Smooth muscle cell (in vitro differentiated cells): ENCODE data around the gene HPN. TPM values are rescaled to one million over a fixed set of nuclear protein-coding genes. Genes with fewer than 3 reads are reported as not detected.

Source experiments
- DNase-seq: peaks from one replicate; lab custom pipeline; 2025; ENCODE audit not compliant: unreplicated experiment; lab: John Stamatoyannopoulos, UW
- H2AFZ ChIP-seq: fragments of 200-600 bp; sonication (generic); 2 replicates; pipeline ENCODE4 v1.6.0; 2016; ENCODE audit warnings: antibody characterized with exemption, low read depth, mild to moderate bottlenecking
- H3F3A ChIP-seq: fragments of 200-600 bp; sonication (generic); 2 replicates; pipeline ENCODE4 v1.6.0; 2017; ENCODE audit warnings: antibody characterized with exemption, low read depth
- H3K27ac ChIP-seq: fragments of 200-600 bp; sonication (generic); 2 replicates; pipeline ENCODE4 v1.5.1; 2016; ENCODE audit warnings: low read depth, mild to moderate bottlenecking
- H3K27me3 ChIP-seq: fragments of 200-600 bp; sonication (generic); 2 replicates; pipeline ENCODE4 v1.6.1; 2016; ENCODE audit warnings: low read depth, mild to moderate bottlenecking
- H3K36me3 ChIP-seq: fragments of 200-600 bp; sonication (generic); 2 replicates; pipeline ENCODE4 v1.5.1; 2016; ENCODE audit warnings: low read depth
- H3K4me1 ChIP-seq: fragments of 200-600 bp; sonication (generic); 2 replicates; pipeline ENCODE4 v1.5.1; 2016; ENCODE audit warnings: low read depth
- H3K4me2 ChIP-seq: fragments of 200-600 bp; sonication (generic); 2 replicates; pipeline ENCODE4 v1.6.0; 2016; ENCODE audit warnings: mild to moderate bottlenecking
- H3K4me3 ChIP-seq: fragments of 200-600 bp; sonication (generic); 2 replicates; pipeline ENCODE4 v1.5.1; 2016; ENCODE audit warnings: mild to moderate bottlenecking
- H3K79me2 ChIP-seq: fragments of 200-600 bp; sonication (generic); 2 replicates; pipeline ENCODE4 v1.6.0; 2016; ENCODE audit warnings: low read depth, mild to moderate bottlenecking
- H3K9ac ChIP-seq: fragments of 200-600 bp; sonication (generic); 2 replicates; pipeline ENCODE4 v1.6.0; 2016; ENCODE audit warnings: low read depth
- H3K9me3 ChIP-seq: fragments of 200-600 bp; sonication (generic); replicated peaks from 2 replicates; pipeline ENCODE4 v1.5.1; 2016; ENCODE audit warnings: low read depth
- H4K20me1 ChIP-seq: fragments of 200-600 bp; sonication (generic); 2 replicates; pipeline ENCODE4 v1.6.0; 2016; ENCODE audit warnings: low read depth
- CTCF ChIP-seq: fragments of 200-600 bp; sonication (generic); IDR thresholded peaks from 2 replicates; pipeline ENCODE4 v1.5.1; 2017; ENCODE audit warnings: borderline replicate concordance, mild to moderate bottlenecking, antibody characterized with exemption; ENCODE audit not compliant: insufficient read depth, poor library complexity, severe bottlenecking
- WGBS: methylation state at CpG from one replicate; pipeline ENCODE4 v1.1.7; 2016; ENCODE audit warnings: low lambda C conversion rate; 5-methylcytosine and 5-hydroxymethylcytosine counted together
- polyA plus RNA-seq: library from polyadenylated mRNA; unstranded; fragments of >200 nt; fragmentation: Nextera tagmentation; extraction: Ambion mirVana; gene quantifications from 2 replicates; pipeline ENCODE4 v1.2.1, GENCODE V29; 2016
- total RNA-seq: library from RNA; depleted of rRNA; stranded (reverse); fragments of >200 nt; gene quantifications from 2 replicates; pipeline ENCODE4 v1.2.3, GENCODE V29; 2014

The HPN gene
- total and polyA plus RNA-seq, 2 experiments from 2014 or later = 1.3 to 4.1 TPM

DNA sequence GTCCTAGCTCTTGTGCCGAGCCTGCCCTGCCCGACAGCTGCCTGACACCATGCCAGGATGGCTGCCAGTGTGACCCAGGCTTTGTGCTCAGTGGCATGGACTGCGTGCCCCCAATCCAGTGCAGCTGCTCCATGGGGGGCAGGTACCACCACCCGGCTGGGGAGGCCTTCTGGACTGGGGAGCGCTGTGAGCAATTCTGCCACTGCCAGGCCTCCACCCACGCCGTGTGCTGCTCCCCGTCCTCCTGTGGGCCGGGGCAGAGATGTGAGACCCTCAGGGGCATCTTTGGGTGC, 64.7 kb downstream of the HPN start:
- no peaks in the 10 kb centered on the region for H3F3A ChIP-seq
- H3K27me3 ChIP-seq = no peaks in the 10 kb centered on the region
- H4K20me1 ChIP-seq = no peaks in the 10 kb centered on the region
- no peak overlapping the region for H3K4me2 ChIP-seq
- H3K79me2 ChIP-seq = no peaks in the 10 kb centered on the region
- no peaks in the 10 kb centered on the region for H3K9me3 ChIP-seq
- DNase-seq = no peak
- no peaks in the 10 kb centered on the region for H3K4me1 ChIP-seq
- no peak overlapping the region for H3K27ac ChIP-seq
- H2AFZ ChIP-seq = no peak overlapping the region
- H3K36me3 ChIP-seq = no peaks in the 10 kb centered on the region
- H3K9ac ChIP-seq = no peak overlapping the region
- no peak overlapping the region for H3K4me3 ChIP-seq
- no peak for TF ChIP-seq CTCF
- WGBS = 98% methylated on average over 9 of the region's 9 CpGs

DNA sequence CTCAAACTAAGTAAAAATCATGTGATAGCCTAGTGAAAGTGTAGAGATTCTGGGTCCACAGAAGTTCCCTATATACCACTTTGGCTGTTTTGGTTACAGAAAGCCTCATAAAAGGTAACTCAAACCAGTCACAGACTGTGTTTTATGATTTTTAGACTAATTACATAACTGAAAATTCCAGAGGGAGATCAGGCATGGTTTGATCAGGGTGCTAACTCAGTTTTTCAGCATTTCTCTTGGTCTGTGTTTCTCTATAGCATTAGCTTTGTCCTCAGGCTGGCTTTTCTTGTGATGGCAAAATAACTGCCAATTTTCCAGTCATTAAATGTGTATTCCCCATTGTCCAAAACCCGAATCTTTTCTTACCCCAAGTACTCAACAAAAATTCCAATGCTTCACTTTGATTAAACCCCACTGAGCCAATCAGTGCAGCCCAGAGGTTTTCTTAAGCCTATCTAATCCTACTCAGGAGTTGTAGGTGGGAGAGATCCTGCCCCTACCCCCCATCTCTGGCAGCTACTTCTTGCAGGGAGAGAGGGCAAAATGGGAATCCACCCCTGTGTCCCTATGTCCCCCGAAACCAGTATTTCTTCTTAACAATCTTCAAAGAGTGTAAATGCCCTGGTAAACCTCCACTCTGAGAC, 65.5 kb downstream of the HPN start:
- no peaks in the 10 kb centered on the region for H3K27me3 ChIP-seq
- no peak overlapping the region for H3K9ac ChIP-seq
- no peak overlapping the region for H3K27ac ChIP-seq

DNA sequence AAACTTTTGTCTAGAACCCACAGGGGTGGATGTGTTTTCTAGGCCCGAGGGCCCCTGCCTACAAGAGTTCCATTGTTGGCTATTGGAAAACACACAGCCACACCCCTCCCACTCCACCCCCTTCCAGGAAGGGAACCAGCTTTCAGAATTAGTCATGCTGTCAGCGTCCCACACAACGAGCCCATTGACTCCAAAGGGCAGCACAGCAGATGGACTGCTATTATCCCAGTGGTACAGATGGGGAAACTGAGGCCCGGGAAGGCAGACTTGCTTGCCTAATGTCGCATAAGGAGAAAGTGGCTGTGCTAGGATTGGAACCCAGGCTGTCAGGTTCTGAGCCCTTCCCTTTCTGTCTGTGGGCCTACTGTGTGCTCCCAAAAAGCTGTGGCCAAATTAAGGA, 66.0 kb downstream of the HPN start:
- no peak overlapping the region for H3K27ac ChIP-seq
- no peak overlapping the region for H2AFZ ChIP-seq
- no peak for DNase-seq
- no peaks in the 10 kb centered on the region for H3K9me3 ChIP-seq
- H3K4me3 ChIP-seq = no peak overlapping the region
- H3F3A ChIP-seq = no peaks in the 10 kb centered on the region
- no peaks in the 10 kb centered on the region for H3K27me3 ChIP-seq
- no peaks in the 10 kb centered on the region for H3K36me3 ChIP-seq
- no peaks in the 10 kb centered on the region for H3K4me1 ChIP-seq
- H4K20me1 ChIP-seq = no peaks in the 10 kb centered on the region
- no peak overlapping the region for H3K9ac ChIP-seq
- no peak overlapping the region for H3K4me2 ChIP-seq
- 30% methylated on average over 5 of the region's 5 CpGs for WGBS
- H3K79me2 ChIP-seq = no peaks in the 10 kb centered on the region
- no peak for TF ChIP-seq CTCF

More for the DNA sequence above, 65.5 kb downstream of the HPN start:
- H3K4me1 ChIP-seq = no peaks in the 10 kb centered on the region
- WGBS = 48% methylated on average over 2 of the region's 2 CpGs
- no peak overlapping the region for H3K4me2 ChIP-seq
- H3K4me3 ChIP-seq = no peak overlapping the region
- H3K36me3 ChIP-seq = no peaks in the 10 kb centered on the region
- TF ChIP-seq CTCF = no peak
- no peaks in the 10 kb centered on the region for H3K79me2 ChIP-seq
- H4K20me1 ChIP-seq = no peaks in the 10 kb centered on the region
- no peaks in the 10 kb centered on the region for H3K9me3 ChIP-seq
- no peaks in the 10 kb centered on the region for H3F3A ChIP-seq
- DNase-seq = no peak
- H2AFZ ChIP-seq = no peak overlapping the region

- no peaks in the 10 kb centered on the region for H3K9me3 ChIP-seq
- H3K9ac ChIP-seq = no peak overlapping the region
- no peak overlapping the region for H3K4me3 ChIP-seq
- no peak overlapping the region for H2AFZ ChIP-seq
- 89% methylated on average over 11 of the region's 11 CpGs for WGBS
- no peaks in the 10 kb centered on the region for H4K20me1 ChIP-seq
- no peak for DNase-seq
- no peak overlapping the region for H3K27ac ChIP-seq
- no peaks in the 10 kb centered on the region for H3K4me1 ChIP-seq
- H3K36me3 ChIP-seq = no peaks in the 10 kb centered on the region
- no peak for TF ChIP-seq CTCF
- H3K79me2 ChIP-seq = no peaks in the 10 kb centered on the region
- H3K4me2 ChIP-seq = no peak overlapping the region
- no peaks in the 10 kb centered on the region for H3F3A ChIP-seq
- H3K27me3 ChIP-seq = no peaks in the 10 kb centered on the region
Observed at GRCh38 chr19:35108730-35109129, 67.2 kb downstream of the HPN start.
